HCT116 (cell line): ENCODE results near the gene SDE2. TPM values are rescaled to one million over a fixed set of nuclear protein-coding genes. Genes with fewer than 3 reads are reported as not detected.

Experiments used
- ATAC-seq: fragments of 200-7000 bp; cut with Tn5 transposase; 2 replicates; pipeline ENCODE4 v1.9.1; 2020; ENCODE audit warnings: mild to moderate bottlenecking, moderate library complexity
- BruUV-seq: library from RNA; stranded (reverse); fragments of 400-500 nt; replicated peaks from 2 replicates; lab custom pipeline; 2021; lab: Mats Ljungman, UMichigan
- CTCF ChIA-PET: fragments of 300-600 bp; sonication (Branson Sonifier 250); formaldehyde crosslinking; loops from one replicate; lab custom pipeline; 2021; ENCODE audit warnings: antibody characterized with exemption; lab: Charles Lee
- POLR2A ChIA-PET: fragments of 300-600, 350-600 bp; sonication (Branson Sonifier 250); formaldehyde crosslinking; loops from one replicate; lab custom pipeline; 2021; ENCODE audit warnings: antibody characterized with exemption; lab: Charles Lee
- RAD21 ChIA-PET, 2 experiments: fragments of 300-600 bp; sonication (Branson Sonifier 250); formaldehyde crosslinking; loops; one replicate each; lab custom pipeline; 2023; ENCODE audit warnings: low total read pairs in 2 of 2; ENCODE audit not compliant: uncharacterized antibody in 2 of 2, unreplicated experiment in 2 of 2, low non-redundant PET in 1 of 2; lab: Charles Lee
- DNase-seq: peaks from one replicate; pipeline ENCODE4 v3.0.0-alpha.2; 2010; ENCODE audit warnings: low read depth, low spot score
- H2AFZ ChIP-seq: fragments of 200-600 bp; shearing (Covaris generic), sonication (generic); 2 replicates; pipeline ENCODE4 v1.6.1; 2017; ENCODE audit warnings: low read depth, mixed run types, mixed read lengths, antibody characterized with exemption, low read length; ENCODE audit not compliant: poor library complexity, severe bottlenecking
- H3K27ac ChIP-seq: 2 replicates; pipeline ENCODE4 v1.5.1; 2012; ENCODE audit warnings: low read depth, low read length
- H3K27me3 ChIP-seq: fragments of 200-600 bp; sonication (generic); 2 replicates; pipeline ENCODE4 v1.6.1; 2016; ENCODE audit warnings: mixed run types, low read length, mixed read lengths; ENCODE audit not compliant: insufficient read depth
- H3K36me3 ChIP-seq, 2 experiments: fragments of 200-500 bp in 1 of 2; fragments of 200-600 bp in 1 of 2; sonication (Bioruptor generic) in 1 of 2; sonication (generic) in 1 of 2; 2 replicates each; pipeline versions ENCODE4 v1.5.1 to v1.6.1; 2014 to 2016; ENCODE audit warnings: low read length in 2 of 2, inconsistent platforms in 1 of 2, mixed read lengths in 1 of 2, mixed run types in 1 of 2; ENCODE audit not compliant: insufficient read depth in 2 of 2, control insufficient read depth in 1 of 2
- H3K4me1 ChIP-seq, 2 experiments: fragments of 200-600 bp in 1 of 2; sonication (generic) in 1 of 2; 2 replicates each; pipeline versions ENCODE4 v1.5.1 to v1.6.1; 2012 to 2017; ENCODE audit warnings: low read length in 2 of 2, inconsistent platforms in 1 of 2, mild to moderate bottlenecking in 1 of 2, mixed read lengths in 1 of 2, mixed run types in 1 of 2, moderate library complexity in 1 of 2; ENCODE audit not compliant: insufficient read depth in 2 of 2, control insufficient read depth in 1 of 2
- H3K4me2 ChIP-seq: fragments of 200-600 bp; sonication (generic); 2 replicates; pipeline ENCODE4 v1.6.1; 2017; ENCODE audit warnings: mixed run types, low read length, mixed read lengths
- H3K4me3 ChIP-seq, 2 experiments: fragments of 200-600 bp in 1 of 2; sonication (generic) in 1 of 2; replicated peaks in 1 of 2; 2 replicates each; pipeline ENCODE4 v1.5.1; 2011 to 2016; ENCODE audit warnings: low read length in 2 of 2, control low read depth in 1 of 2, low read depth in 1 of 2, mild to moderate bottlenecking in 1 of 2, mixed read lengths in 1 of 2, mixed run types in 1 of 2
- H3K79me2 ChIP-seq: fragments of 200-600 bp; sonication (generic); 2 replicates; pipeline ENCODE4 v1.6.1; 2017; ENCODE audit warnings: mild to moderate bottlenecking, mixed run types, low read length, moderate library complexity, mixed read lengths; ENCODE audit not compliant: insufficient read depth
- H3K9ac ChIP-seq: fragments of 200-600 bp; sonication (generic); 2 replicates; pipeline ENCODE4 v1.6.1; 2016; ENCODE audit warnings: low read length, mixed read lengths
- H3K9me2 ChIP-seq: fragments of 200-600 bp; sonication (generic), shearing (Covaris generic); 2 replicates; pipeline ENCODE4 v1.6.1; 2017; ENCODE audit warnings: mixed run types, mild to moderate bottlenecking, moderate library complexity; ENCODE audit not compliant: insufficient read depth
- H3K9me3 ChIP-seq, 2 experiments: fragments of 200-500 bp in 1 of 2; fragments of 200-600 bp in 1 of 2; sonication (Bioruptor generic) in 1 of 2; sonication (generic) in 1 of 2; 2 replicates each; pipeline ENCODE4 v1.6.1; 2014 to 2017; ENCODE audit warnings: low read length in 2 of 2, mixed read lengths in 2 of 2, inconsistent platforms in 1 of 2, low read depth in 1 of 2, mild to moderate bottlenecking in 1 of 2, mixed run types in 1 of 2, moderate library complexity in 1 of 2; ENCODE audit not compliant: control insufficient read depth in 1 of 2, insufficient read depth in 1 of 2
- H4K20me1 ChIP-seq: fragments of 200-600 bp; sonication (generic), shearing (Covaris generic); 2 replicates; pipeline ENCODE4 v1.6.1; 2017; ENCODE audit warnings: mixed run types, mild to moderate bottlenecking, moderate library complexity; ENCODE audit not compliant: insufficient read depth
- CEBPB ChIP-seq: IDR thresholded peaks from 2 replicates; pipeline ENCODE4 v1.6.1; 2012; ENCODE audit warnings: low read depth
- EZH2phosphoT487 ChIP-seq: fragments of 200-600 bp; IDR thresholded peaks from 2 replicates; pipeline ENCODE4 v1.6.1; 2018; ENCODE audit warnings: antibody characterized with exemption, borderline replicate concordance
- JUND ChIP-seq: IDR thresholded peaks from 2 replicates; pipeline ENCODE4 v1.6.1; 2012
- RAD21 ChIP-seq: IDR thresholded peaks from 2 replicates; pipeline ENCODE4 v1.6.1; 2012; ENCODE audit warnings: low read depth, mild to moderate bottlenecking
- REST ChIP-seq: IDR thresholded peaks from 2 replicates; pipeline ENCODE4 v1.6.1; 2012; ENCODE audit warnings: low read depth
- ZBTB33 ChIP-seq: IDR thresholded peaks from 2 replicates; pipeline ENCODE4 v1.6.1; 2011; ENCODE audit warnings: mild to moderate bottlenecking, low read length, moderate library complexity; ENCODE audit not compliant: insufficient replicate concordance; ENCODE audit errors: extremely low read depth
- ZNF274 ChIP-seq: fragments of 200-500 bp; sonication (Bioruptor generic); IDR thresholded peaks from 2 replicates; pipeline ENCODE4 v1.6.1; 2014; ENCODE audit warnings: mild to moderate bottlenecking, low read depth, low read length, inconsistent platforms
- intact Hi-C: fragments of 100-400 bp; cut with micrococcal nuclease; formaldehyde crosslinking; loops from 2 replicates; pipeline ENCODE4 v1.10.0; 2022
- total RNA-seq: library from RNA; stranded (reverse); gene quantifications from one replicate; pipeline ENCODE4 v1.2.1, GENCODE V29; 2021; ENCODE audit not compliant: unreplicated experiment

SDE2 gene
- total RNA-seq, 1 experiment from 2014 or later: 22.5 TPM

GRCh38 chr1:225937048-225937968 is 61.8 kb downstream of the SDE2 start:
- ChIA-PET RAD21 (no interaction called here), POLR2A (interaction anchor here (2.3 kb wide), 1 partner anchor 13 kb away, joined by 5 read pairs; the partner anchor contains the start of gene PYCR2), CTCF (no interaction called here)
- H4K20me1 ChIP-seq: no peaks in the 10 kb centered on the region
- intact Hi-C loops: no loop called here
- no peak overlapping the region for H2AFZ ChIP-seq
- H3K27me3 ChIP-seq: no peaks in the 10 kb centered on the region
- no peak overlapping the region for H3K4me3 ChIP-seq
- no peak for TF ChIP-seq ZNF274
- TF ChIP-seq CEBPB: no peak
- TF ChIP-seq REST: no peak
- H3K9ac ChIP-seq: no peak overlapping the region
- H3K79me2 ChIP-seq: no peaks in the 10 kb centered on the region
- no TSS peak for BruUV-seq
- H3K4me2 ChIP-seq: no peak overlapping the region
- no peak for ATAC-seq
- H3K9me3 ChIP-seq: no peaks in the 10 kb centered on the region
- H3K27ac ChIP-seq: no peak overlapping the region
- H3K9me2 ChIP-seq: no peaks in the 10 kb centered on the region
- no peaks in the 10 kb centered on the region; a peak in 1 of 4 replicates for H3K4me1 ChIP-seq
- DNase-seq: no peak
- H3K36me3 ChIP-seq: no peaks in the 10 kb centered on the region

- H3K9me2 ChIP-seq: no peaks in the 10 kb centered on the region
- TF ChIP-seq ZBTB33 (no peak), RAD21 (no peak), EZH2phosphoT487 (no peak), JUND (no peak)
- H3K9ac ChIP-seq: no peak overlapping the region
- H3K9me3 ChIP-seq: no peaks in the 10 kb centered on the region
- DNase-seq: no peak
- no peak overlapping the region for H3K4me3 ChIP-seq
- no peak overlapping the region for H2AFZ ChIP-seq
- no peak for ATAC-seq
- no peaks in the 10 kb centered on the region for H4K20me1 ChIP-seq
- no TSS peak for BruUV-seq
- H3K4me1 ChIP-seq: no peaks in the 10 kb centered on the region; a peak in 1 of 4 replicates
- ChIA-PET CTCF (no interaction called here), POLR2A (interaction anchor here (2.3 kb wide), 1 partner anchor 12 kb away, joined by 5 read pairs; the partner anchor contains the start of gene PYCR2), RAD21 (no interaction called here)
- no peaks in the 10 kb centered on the region for H3K79me2 ChIP-seq
- no peaks in the 10 kb centered on the region for H3K36me3 ChIP-seq
- intact Hi-C loops: no loop called here
- no peak overlapping the region for H3K27ac ChIP-seq
- H3K4me2 ChIP-seq: no peak overlapping the region
- no peaks in the 10 kb centered on the region for H3K27me3 ChIP-seq
These were observed 62.6 kb downstream of the SDE2 start for GRCh38 chr1:225936523-225936922.
